GM21526 (cell line): ENCODE results near the gene CHST3.

Experiments used
- ATAC-seq: cut with Tn5 transposase; IDR thresholded peaks from one replicate; pipeline ENCODE4 v1.9.1; 2021; ENCODE audit warnings: moderate library complexity; ENCODE audit not compliant: unreplicated experiment, low FRiP score

The CHST3 gene

DNA sequence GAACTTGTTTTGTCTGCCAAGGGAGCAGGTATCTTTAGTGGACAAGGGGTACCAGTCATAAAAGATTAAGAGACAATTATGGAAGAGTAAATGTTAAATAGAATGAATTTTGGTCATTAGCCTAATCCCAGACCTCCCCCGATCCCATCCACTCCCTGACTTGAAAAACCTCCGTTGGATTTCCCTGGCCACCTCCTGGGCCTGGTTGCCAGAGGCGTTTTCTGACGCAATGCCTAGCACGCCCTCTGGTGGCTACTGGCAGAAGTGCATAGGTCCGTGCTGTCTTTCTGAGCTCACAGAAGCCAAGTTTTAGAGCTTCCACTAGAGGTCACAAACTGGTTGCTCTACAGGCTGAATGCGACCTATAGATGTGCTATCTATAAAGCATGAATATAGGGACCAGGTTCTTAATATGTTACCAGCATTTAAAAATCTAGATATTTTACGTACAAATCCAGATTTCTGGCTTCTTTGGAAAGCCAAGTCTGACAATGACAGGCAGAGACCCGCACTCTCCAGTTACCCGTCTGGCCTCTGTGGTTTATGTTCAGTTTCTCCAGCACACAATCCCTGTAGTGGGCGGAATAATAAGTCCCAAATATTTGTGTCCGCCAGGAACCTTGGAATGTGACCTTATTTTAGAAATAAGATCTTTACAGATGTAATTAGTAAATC lies 84.4 kb downstream of the CHST3 start:
- peak; percentile 74 for ATAC-seq

- ATAC-seq: no peak
Measured at GRCh38 chr10:72049472-72049871, 85.3 kb downstream of the CHST3 start.

DNA sequence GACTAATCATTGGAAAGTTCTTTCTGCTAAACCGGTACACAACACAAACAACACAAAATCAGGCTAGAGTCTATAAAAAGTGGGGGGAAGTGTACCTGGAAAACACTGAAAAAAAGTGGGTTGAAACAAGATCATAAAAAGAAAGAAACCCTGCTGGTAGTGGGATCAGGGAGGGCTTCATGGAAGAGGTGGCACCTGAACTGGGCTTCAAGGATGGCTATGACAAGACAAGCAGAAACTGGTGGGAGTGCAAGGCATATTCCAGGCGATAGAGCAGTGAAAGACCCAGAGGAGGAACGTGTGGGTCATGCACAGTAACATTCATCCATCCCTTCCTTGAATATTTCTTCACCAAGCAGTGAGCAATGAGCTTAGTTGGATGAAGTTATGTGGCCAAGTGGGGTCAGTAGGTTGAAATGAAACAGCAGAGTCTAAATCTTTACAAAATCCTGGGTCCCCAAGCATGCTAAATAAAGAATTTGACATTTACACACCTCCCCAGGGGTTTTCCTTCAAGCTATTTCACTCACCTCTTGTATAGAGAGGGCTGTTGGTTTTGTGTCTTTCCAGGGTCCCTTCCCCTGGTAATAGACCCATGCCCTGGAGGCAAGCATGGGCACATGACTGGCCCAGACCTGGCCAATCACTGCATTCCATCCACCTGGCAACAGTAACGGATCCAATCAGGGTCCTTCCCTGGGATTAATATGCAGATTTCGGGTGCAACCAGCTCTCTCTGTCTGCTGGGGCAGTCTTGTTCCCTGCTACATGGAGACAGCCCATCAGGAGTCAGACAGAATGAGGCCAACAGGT lies 86.0 kb downstream of the CHST3 start:
- no peak for ATAC-seq

DNA sequence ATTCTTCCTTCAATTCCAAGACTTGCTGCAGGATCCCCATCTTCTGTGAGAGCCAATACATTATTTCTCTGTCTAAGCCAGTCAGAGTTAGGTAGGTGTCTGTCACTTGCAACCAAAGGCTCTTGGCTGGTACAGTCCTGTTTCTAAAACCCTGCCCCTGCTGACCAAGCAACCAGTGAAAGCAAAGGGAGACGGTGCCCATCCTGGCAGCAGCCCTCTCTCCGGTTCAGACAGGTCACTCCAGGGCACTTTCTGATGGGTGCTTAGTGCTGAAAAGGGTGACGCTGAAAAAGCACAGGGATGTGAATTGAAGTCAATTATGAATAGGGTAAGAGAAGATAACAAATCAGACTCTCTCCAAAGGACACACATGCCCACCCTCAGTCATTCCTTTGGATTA lies 86.7 kb downstream of the CHST3 start:
- ATAC-seq: no peak

DNA sequence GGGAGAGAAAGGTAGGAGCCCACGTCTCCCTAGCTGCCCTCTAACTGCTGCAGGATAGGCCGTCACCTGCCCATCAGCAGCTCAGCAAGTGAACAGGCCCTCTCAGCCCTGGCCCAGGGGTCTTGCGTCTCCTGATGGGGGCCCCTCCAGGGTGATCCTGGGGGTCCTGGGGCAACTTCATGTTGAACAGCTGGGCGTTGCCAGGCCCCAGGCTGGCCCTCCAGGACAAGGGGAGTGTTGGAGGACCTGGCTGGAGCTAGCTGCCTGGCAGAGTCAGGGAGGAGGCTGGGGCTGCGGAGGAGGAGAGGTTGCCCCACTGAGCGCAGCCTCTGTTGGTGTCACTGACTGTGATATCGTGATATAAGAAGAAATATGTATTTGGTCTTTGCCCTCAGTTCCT lies 89.5 kb downstream of the CHST3 start:
- ATAC-seq: no peak

GRCh38 chr10:72056113-72056512 lies 91.9 kb downstream of the CHST3 start:
- ATAC-seq: no peak

DNA sequence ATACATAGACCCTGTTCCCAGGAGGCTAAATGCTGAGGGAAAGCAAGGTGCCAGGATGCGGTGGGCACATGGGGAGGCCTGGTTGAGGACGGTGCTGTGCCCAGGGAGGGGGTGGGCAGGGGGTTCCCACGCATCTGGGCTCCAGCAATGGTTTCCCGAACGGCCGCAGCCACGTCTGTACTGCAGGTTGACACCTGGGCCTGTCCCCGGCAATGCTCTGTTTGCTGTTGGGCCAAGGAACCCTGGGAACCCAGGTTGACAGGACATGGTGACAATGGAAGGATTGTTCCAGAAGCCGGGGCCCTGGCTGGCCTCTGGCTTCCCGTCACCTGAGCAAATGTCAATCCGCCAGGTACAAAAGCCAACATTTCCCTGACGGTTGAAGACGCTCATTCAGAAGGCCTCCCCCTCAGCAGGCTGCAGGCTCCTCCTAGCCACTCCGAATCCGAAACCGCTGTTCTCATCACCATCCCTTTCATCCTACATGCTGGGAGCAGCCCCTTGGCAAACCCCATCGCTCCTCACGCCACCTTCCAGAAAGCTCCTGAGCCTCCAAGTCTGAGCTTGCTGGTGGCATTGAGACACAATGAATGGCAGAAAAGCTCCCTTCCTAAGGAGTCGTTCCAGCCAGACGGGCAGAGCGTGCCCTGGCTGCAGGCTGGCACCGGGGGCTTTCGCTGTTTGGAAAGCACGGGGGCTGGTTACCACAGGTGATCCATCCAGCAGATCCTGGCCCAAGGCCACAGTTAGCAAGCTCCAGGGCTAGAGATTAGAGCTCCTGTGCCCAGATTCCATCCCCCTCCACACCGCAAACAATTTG lies 92.9 kb downstream of the CHST3 start:
- ATAC-seq: no peak

DNA sequence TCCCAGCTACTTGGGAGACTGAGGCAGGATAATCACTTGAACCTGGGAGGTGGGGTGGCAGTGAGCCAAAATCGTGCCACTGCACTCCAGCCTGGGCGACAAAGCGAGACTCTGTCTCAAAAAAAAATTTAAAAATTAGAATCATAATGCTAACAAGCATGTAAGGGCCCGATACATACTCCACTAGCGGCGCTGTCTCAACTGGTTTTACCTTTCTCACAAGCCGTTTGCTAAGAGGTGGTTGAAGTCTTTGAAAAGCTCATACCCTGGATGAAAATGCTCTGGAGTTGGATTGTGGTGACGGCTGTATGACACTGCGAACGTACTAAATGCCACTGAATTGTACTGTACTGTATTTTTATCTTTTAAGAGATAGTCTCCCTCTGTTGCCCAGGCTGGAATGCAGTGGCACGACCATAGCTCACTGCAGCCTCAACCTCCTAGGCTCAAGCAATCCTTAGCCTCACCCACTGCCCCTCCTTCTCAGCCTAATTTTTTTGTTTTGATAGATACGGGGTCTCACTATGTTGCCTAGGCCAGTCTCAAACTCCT lies 94.2 kb downstream of the CHST3 start:
- no peak for ATAC-seq

- ATAC-seq: no peak
Measured at GRCh38 chr10:72058989-72059842, 95.0 kb downstream of the CHST3 start.

- no peak for ATAC-seq
Measured at GRCh38 chr10:72059843-72060822, 95.9 kb downstream of the CHST3 start.

- no peak for ATAC-seq
Measured at GRCh38 chr10:72061491-72061890, 97.3 kb downstream of the CHST3 start.

DNA sequence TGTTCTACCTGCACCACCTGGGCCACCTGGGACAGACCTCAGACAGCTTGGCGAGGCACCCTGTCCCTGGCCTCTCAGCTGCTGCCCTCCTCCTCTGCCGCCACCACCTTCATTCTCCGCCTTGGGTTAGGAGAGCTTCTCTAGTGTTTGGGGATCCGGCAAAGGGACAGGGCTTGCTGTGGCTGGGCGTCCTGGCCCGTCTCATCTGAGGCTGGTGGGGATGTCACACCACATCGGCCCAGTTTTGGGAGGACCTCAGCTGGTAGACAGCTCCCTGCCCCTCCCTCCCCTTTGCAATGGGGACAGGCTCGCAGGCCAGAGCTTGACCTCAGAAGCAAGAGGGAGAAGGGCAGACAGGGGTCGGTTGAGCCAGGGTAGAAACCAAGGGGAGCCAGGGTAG lies 97.7 kb downstream of the CHST3 start:
- no peak for ATAC-seq

- no peak for ATAC-seq
Measured at GRCh38 chr10:72062382-72062781, 98.2 kb downstream of the CHST3 start.
